Muscle of leg (tissue), 11 donors: ENCODE measurements around the gene NFATC3. TPM values are rescaled to one million over a fixed set of nuclear protein-coding genes. Genes with fewer than 3 reads are reported as not detected.

Experiments
- DNase-seq: peaks from one replicate; pipeline ENCODE4 v3.0.0; 2013
- H3K27ac ChIP-seq: one replicate; pipeline ENCODE4 v1.5.1; 2013; ENCODE audit warnings: mild to moderate bottlenecking, low read length, control low read depth
- H3K27me3 ChIP-seq: one replicate; pipeline ENCODE4 v1.6.1; 2013; ENCODE audit warnings: low read length; ENCODE audit not compliant: control insufficient read depth, insufficient read depth
- H3K36me3 ChIP-seq: one replicate; pipeline ENCODE4 v1.6.1; 2013; ENCODE audit warnings: low read length; ENCODE audit not compliant: control insufficient read depth, insufficient read depth
- H3K4me1 ChIP-seq: one replicate; pipeline ENCODE4 v1.6.1; 2013; ENCODE audit warnings: low read length; ENCODE audit not compliant: control insufficient read depth, insufficient read depth
- H3K4me3 ChIP-seq: one replicate; pipeline ENCODE4 v1.5.1; 2013; ENCODE audit warnings: low read length, control low read depth
- H3K9me3 ChIP-seq: replicated peaks from 2 replicates; pipeline ENCODE4 v1.6.1; 2013; ENCODE audit warnings: low read depth, low read length; ENCODE audit not compliant: control insufficient read depth
- WGBS: methylation state at CpG from one replicate; pipeline ENCODE4 v1.1.5; 2013; ENCODE audit warnings: missing lambda C conversion rate; ENCODE audit not compliant: insufficient coverage; 5-methylcytosine and 5-hydroxymethylcytosine counted together
- polyA plus RNA-seq, 8 donors: library from polyadenylated mRNA; unstranded; fragments of 120-200 nt; gene quantifications; one replicate each; pipeline versions ENCODE4 v1.2.1 to v1.2.3, GENCODE V29; 2013; ENCODE audit warnings: inconsistent platforms in 1 of 8, low replicate concordance in 1 of 8; ENCODE audit not compliant: insufficient read length in 8 of 8, insufficient read depth in 1 of 8
- total RNA-seq: library from RNA; stranded (reverse); fragments of 120-200 nt; gene quantifications from one replicate; pipeline ENCODE4 v1.2.4, GENCODE V29; 2013

Gene NFATC3
- total and polyA plus RNA-seq, 9 donors, result 22.0 to 39.0 (median 26.0) TPM

DNA sequence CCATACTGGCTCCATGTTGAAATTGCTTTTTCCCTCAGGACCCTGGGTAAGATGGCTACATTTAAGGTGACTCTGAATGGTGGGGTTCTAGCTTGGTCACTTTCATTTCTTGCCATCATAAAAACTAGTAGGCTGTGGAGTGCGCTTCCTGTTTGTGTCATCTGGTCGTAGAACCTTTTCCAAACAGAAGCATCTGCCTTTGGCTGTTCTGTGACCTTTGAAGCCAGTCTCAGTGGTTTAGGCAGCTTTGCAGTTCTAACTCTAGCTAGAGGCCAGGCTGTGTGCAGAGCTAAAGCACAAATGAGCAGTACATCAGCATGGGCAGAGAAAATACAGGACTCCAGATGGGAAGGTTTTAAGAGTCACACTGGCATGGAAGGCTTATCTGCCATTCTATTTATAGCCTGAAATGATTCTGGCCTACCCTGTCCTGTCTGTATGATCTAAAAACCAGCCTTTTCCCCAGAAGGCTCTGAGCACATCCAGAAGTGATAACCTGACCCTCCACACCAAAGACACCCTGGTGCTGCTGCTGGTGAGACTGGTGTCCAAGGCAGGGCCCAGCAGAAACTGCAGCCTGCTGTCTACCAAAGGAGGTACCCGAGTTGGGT lies 142.1 kb downstream of the NFATC3 start:
- peaks cover 35% of the 10 kb centered on the region for H3K36me3 ChIP-seq

DNA sequence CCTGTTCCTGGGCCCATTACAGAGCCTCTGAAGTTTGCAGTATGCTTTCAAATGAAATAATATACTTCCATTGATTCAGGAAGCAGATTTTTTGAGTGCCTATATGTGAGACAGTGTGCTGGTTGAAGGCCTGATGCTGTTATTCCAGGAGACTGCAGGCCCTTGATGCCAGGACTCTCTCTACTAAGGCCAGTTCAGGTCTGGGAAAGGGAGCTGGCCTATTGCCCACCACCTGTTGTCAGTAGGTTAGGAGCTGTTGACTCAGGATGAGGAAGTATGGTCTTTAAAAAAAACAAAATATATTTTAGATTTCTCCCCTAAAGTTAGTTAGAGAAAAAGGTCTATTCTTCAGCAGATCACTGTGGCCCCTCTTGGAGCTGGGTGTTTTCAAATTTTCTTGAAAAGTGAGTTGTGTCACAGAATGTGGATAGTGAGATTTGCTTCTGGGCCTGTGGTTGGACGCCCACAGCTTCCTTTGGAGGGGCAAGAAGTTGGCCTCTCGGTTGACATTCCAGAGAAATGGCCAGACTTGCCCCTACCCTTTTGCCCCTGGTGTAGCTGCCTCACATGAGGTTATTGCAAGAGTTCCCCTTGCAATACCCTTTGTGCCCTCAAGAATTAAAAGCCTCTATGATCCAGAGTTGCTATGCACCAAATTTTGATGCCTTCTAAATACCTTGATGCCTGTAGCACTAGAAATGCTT lies 142.8 kb downstream of the NFATC3 start:
- Histone ChIP-seq H3K9me3 (no peaks in the 10 kb centered on the region), H3K27me3 (no peaks in the 10 kb centered on the region), H3K4me1 (peaks cover 28% of the 10 kb centered on the region), H3K27ac (peak overlapping the region; percentile 51), H3K4me3 (no peak overlapping the region), H3K36me3 (peaks cover 36% of the 10 kb centered on the region)
- WGBS, result 71% methylated on average over 2 of the region's 2 CpGs
- DNase-seq, result peak; percentile 71

More for the DNA sequence above, 142.1 kb downstream of the NFATC3 start:
- H3K4me1 ChIP-seq, result peaks cover 28% of the 10 kb centered on the region
- H3K27me3 ChIP-seq, result no peaks in the 10 kb centered on the region
- DNase-seq, result no peak
- H3K27ac ChIP-seq, result peak overlapping the region; percentile 49
- H3K4me3 ChIP-seq, result no peak overlapping the region
- no peaks in the 10 kb centered on the region for H3K9me3 ChIP-seq
- WGBS, result 50% methylated on average over 1 of the region's 3 CpGs

DNA sequence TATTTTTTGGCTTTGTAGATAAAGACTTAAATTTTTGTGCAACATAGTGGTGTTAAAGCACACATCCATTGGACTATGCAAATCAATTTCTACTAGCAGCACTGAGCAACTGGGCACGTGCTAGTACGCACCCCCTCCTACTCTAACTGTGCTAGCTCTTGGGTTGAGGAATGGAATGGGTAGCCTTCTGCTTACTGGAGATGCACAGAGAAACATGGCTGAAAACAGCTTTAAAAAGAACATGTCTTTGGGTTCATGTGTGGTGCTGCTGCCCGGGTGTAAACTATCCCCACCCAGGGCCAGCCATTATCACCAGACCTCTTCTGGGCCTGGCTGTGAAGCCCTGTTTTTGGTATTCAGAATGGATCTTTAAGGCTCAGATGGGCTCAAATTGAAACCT lies 143.5 kb downstream of the NFATC3 start:
- Histone ChIP-seq H3K36me3 (peaks cover 33% of the 10 kb centered on the region), H3K27ac (peak overlapping the region; percentile 45), H3K27me3 (peaks cover under 1% of the 10 kb centered on the region), H3K4me1 (peaks cover 28% of the 10 kb centered on the region), H3K9me3 (no peaks in the 10 kb centered on the region), H3K4me3 (no peak overlapping the region)
- no peak for DNase-seq
- WGBS, result no CpG with 5 or more reads among the region's 3 CpGs

DNA sequence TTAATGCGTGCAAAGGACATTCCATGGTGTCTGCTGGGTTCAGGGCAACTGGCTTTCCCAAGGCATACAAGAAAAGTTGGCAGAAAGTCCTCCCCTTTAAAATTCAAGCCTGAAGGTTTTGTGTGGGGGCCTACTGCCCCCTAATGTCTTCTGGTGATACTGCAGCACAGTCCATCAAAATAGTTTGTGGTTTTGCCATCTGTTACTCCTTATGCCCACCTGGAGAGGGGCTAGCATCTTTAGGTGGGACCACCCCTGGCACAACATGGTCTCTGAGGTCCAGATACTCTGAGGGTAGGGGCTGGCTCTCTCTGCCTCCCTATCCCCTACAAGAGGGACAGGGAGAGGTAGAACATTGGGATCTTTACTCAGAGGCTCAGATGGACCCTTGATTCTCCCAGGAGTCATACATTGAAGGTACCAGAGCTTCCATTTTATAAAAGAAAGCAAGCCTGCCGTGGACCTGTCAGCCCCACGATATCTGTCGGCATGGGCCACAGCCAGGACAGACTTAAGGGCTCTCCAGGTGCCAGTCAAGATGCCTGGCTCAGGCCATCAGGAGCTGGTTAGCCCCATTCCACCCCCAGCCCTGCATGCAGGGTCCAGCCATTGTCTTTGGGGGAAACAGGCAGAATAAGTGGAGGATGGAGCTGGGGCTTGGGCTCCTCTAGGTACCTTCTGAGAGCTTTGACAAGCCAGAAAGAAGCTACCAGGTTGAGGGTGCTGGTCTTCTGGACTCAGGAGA lies 144.4 kb downstream of the NFATC3 start:
- peaks cover 8% of the 10 kb centered on the region for H3K27me3 ChIP-seq
- no peak overlapping the region for H3K27ac ChIP-seq
- no peaks in the 10 kb centered on the region for H3K9me3 ChIP-seq
- peak; percentile 82 for DNase-seq
- WGBS, result 67% methylated on average over 4 of the region's 4 CpGs
- peaks cover 28% of the 10 kb centered on the region for H3K4me1 ChIP-seq
- peaks cover 33% of the 10 kb centered on the region for H3K36me3 ChIP-seq
- no peak overlapping the region for H3K4me3 ChIP-seq

DNA sequence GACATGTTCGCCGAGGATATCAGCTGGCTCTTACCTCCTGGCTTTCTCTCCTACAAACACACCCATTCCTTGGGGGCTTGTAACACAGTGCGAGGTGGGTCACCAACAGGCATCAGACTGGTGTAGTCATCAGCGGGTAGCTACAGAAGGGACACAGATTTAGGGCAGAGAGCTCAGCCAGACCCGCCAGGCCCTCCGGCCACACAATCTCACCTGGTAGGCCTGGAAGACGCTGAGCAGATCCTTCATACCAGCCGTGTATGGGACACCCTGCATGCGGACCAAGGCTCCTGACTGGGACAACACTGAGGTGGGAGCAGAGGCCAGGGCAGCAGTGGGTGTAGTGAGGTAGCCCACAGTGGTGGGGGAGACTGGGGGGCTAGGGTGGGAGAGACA lies 145.0 kb downstream of the NFATC3 start:
- DNase-seq, result no peak
- Histone ChIP-seq H3K9me3 (no peaks in the 10 kb centered on the region), H3K4me1 (peaks cover 31% of the 10 kb centered on the region), H3K36me3 (peaks cover 33% of the 10 kb centered on the region), H3K27ac (no peak overlapping the region), H3K4me3 (no peak overlapping the region), H3K27me3 (peaks cover 13% of the 10 kb centered on the region)
- 98% methylated on average over 5 of the region's 9 CpGs for WGBS

DNA sequence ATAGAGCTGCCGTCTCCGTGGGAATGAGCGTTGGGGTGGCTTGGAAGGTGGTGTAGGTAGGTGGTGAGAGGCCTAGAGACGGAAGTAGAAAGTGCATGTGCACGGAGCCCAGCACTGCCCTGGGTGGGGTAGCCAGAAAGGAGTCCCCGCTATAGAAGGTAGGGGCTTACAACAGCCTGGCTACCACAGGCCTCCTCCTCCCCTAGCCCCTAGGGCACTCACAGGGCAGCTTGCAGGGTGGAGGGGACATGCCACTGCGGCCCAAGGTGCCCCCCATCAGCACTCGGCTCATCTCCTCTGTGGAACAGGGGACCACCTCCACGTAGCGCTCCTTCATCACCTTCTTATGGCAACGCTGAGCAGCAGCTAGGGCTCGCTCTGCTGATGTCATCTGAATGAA lies 145.8 kb downstream of the NFATC3 start:
- Histone ChIP-seq H3K27me3 (peaks cover 21% of the 10 kb centered on the region), H3K36me3 (peaks cover 33% of the 10 kb centered on the region)

DNA sequence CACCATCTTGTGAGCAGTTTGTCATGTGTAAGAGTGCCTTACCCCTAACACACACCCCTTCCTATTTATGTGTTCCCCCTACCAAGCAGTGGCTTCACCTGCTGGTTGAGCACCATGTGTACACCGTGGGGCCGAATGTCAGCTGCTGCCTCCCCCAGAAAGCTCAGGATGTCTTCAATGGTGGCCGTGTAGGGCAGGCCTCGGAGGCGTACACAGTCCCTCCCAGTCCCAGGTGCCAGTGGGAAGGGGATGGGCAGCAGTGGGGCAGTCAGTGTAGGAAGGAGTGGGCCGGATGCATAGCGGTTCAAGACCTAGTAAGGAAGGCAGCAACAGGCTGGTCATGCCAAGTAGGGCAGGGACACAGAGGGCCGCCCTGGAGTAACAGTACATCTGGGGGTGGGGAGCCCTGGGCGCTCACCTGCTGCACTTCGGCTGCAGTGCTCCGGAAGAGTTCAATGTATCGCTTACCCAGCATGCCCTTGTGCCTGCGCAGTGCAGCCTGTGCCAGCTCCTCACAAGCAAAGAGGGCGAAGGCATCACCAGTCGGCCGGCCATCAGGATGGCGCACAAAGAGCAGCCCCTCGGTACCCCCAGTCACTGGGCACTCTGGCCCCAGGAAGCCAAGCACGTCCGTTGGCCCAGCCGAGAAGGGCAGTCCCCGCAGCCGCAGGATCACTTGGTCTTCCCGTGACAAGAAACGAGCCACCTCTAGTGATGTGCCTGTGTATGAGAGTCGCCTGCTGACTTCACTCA lies 146.4 kb downstream of the NFATC3 start:
- Histone ChIP-seq H3K27me3 (peaks cover 26% of the 10 kb centered on the region), H3K36me3 (peaks cover 27% of the 10 kb centered on the region), H3K4me1 (peaks cover 36% of the 10 kb centered on the region), H3K4me3 (no peak overlapping the region), H3K9me3 (no peaks in the 10 kb centered on the region), H3K27ac (no peak overlapping the region)
- peak; percentile 8 for DNase-seq
- 90% methylated on average over 22 of the region's 26 CpGs for WGBS

More for the DNA sequence above, 145.8 kb downstream of the NFATC3 start:
- Histone ChIP-seq H3K27ac (no peak overlapping the region), H3K4me3 (no peak overlapping the region), H3K4me1 (peaks cover 37% of the 10 kb centered on the region), H3K9me3 (no peaks in the 10 kb centered on the region)
- DNase-seq, result no peak
- WGBS, result 85% methylated on average over 8 of the region's 12 CpGs

DNA sequence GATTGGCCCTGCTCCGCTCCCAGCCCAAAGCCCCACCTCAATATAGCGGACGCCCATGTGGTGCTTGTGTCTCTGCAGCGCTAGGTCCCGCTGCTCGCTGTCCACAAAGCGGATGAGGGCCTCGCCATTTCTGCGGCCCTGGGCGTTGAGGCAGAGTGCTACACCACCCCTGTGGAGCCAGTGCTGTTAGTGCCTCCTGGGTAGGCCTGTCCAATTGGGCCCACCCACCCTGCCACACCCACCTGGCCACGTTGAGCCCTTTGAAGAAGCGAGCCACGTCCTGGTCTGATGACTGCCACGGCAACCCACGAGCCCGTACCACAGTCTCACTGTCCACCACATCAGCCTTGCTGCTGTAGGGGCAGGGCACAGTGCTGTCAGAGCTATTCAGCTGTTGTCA lies 147.2 kb downstream of the NFATC3 start:
- Histone ChIP-seq H3K4me1 (peaks cover 39% of the 10 kb centered on the region), H3K27me3 (peaks cover 34% of the 10 kb centered on the region), H3K9me3 (no peaks in the 10 kb centered on the region), H3K36me3 (peaks cover 22% of the 10 kb centered on the region), H3K4me3 (no peak overlapping the region), H3K27ac (no peak overlapping the region)
- peak; percentile 11 for DNase-seq
- 84% methylated on average over 8 of the region's 16 CpGs for WGBS

DNA sequence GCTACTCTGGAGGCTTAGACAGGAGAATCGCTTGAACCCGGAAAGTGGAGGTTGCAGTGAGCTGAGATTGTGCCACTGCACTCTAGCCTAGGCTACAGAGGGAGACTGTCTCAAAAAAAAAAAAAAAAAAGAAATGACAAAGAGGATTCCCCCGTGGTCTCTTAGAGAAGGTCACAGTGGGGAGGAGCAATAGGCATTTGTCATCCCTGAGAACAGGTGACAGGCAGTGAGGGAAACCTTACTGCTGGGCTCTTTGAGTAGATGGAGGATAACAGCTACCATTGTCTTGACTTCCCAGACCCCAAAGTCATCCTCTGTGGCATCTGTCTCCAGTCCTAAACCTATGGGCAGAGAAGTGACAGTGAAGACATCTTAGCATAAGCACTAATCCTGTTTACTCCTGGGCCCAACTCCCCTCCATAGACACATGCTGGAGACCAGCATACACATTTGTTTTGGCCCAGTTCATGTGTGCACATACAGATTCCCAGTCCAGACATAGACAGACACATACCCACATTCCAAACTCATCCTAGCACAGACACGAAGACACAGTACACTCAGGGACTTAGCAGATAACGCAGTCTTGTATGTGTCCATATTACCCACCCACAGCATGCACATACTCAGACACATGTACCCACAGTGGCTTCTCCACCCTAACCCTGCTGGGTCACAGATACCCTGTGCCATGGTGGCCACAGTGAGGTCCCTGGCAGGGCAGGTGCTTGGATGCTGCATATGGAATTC lies 148.1 kb downstream of the NFATC3 start:
- no peak overlapping the region for H3K4me3 ChIP-seq
- WGBS, result 84% methylated on average over 4 of the region's 5 CpGs
- no peaks in the 10 kb centered on the region for H3K9me3 ChIP-seq
- H3K4me1 ChIP-seq, result peaks cover 35% of the 10 kb centered on the region
- H3K27me3 ChIP-seq, result peaks cover 35% of the 10 kb centered on the region
- no peak overlapping the region for H3K27ac ChIP-seq
- peaks cover 17% of the 10 kb centered on the region for H3K36me3 ChIP-seq
- no peak for DNase-seq
